DND-41 (cell line): ENCODE data around the gene PTGES3.

Source experiments
- EZH2 ChIP-seq: IDR thresholded peaks from 3 replicates; pipeline ENCODE4 v1.6.1; 2012; ENCODE audit warnings: borderline replicate concordance, low read depth, mild to moderate bottlenecking, moderate library complexity, low read length, inconsistent platforms; ENCODE audit not compliant: severe bottlenecking
- TF ChIP-seq, protein P1 (sequence below): IDR thresholded peaks from 2 replicates; pipeline ENCODE4 v1.5.1; 2012; ENCODE audit warnings: borderline replicate concordance, low read length, moderate library complexity, mild to moderate bottlenecking; ENCODE audit not compliant: poor library complexity, severe bottlenecking; ENCODE audit errors: extremely low read depth

DNA sequence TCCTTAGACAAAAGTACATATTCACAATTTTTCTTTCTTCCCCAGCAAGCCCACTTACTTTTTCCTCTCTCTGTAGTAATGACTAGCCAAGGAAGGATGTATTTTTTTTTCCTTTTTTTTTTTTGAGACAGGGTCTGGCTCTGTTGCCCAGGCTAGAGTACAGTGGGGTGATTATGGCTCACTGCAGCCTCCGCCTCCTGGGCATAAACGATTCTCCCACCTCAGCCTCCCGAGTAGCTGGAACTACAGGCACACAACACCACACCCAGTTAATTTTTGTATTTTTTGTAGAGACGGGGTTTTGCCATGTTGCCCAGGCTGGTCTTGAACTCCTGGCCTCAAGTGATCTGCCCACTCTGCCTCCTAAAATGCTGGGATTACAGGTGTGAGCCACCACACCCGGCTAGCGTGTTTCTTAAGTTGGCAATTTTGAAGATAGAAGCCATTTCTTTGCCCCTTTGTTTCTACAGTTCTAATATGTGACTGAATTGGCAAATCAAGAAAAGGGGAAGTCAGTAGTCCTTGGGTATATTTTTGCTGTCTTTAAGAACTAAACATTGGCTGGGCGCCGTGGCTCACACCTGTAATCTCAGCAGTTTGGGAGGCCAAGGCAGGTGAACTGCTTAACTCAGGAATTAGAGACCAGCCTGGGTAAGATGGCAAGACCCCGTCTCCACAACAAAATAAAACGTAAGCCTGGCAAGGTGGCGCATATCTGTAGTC, 40.2 kb upstream of the PTGES3 start:
- TF ChIP-seq, protein P1, sequence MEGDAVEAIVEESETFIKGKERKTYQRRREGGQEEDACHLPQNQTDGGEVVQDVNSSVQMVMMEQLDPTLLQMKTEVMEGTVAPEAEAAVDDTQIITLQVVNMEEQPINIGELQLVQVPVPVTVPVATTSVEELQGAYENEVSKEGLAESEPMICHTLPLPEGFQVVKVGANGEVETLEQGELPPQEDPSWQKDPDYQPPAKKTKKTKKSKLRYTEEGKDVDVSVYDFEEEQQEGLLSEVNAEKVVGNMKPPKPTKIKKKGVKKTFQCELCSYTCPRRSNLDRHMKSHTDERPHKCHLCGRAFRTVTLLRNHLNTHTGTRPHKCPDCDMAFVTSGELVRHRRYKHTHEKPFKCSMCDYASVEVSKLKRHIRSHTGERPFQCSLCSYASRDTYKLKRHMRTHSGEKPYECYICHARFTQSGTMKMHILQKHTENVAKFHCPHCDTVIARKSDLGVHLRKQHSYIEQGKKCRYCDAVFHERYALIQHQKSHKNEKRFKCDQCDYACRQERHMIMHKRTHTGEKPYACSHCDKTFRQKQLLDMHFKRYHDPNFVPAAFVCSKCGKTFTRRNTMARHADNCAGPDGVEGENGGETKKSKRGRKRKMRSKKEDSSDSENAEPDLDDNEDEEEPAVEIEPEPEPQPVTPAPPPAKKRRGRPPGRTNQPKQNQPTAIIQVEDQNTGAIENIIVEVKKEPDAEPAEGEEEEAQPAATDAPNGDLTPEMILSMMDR, result no peak
- TF ChIP-seq EZH2, result no peak
